HL-60 (cell line): ENCODE data around the gene MAPK1.
"Not testable (repeated sequence)": the region's sequence is repeated elsewhere in the genome, so short reads cannot be mapped to it uniquely, and the experiment has no call there.

ENCODE experiments used
- CTCF ChIP-seq: IDR thresholded peaks from one replicate; pipeline ENCODE4 v1.5.1; 2011; ENCODE audit warnings: low read length, control low read depth, inconsistent platforms; ENCODE audit not compliant: insufficient read depth
- POLR2AphosphoS5 ChIP-seq: IDR thresholded peaks from 2 replicates; pipeline ENCODE4 v1.6.1; 2012; ENCODE audit warnings: low read depth
- REST ChIP-seq: IDR thresholded peaks from 2 replicates; pipeline ENCODE4 v1.6.1; 2012; ENCODE audit warnings: low read depth; ENCODE audit not compliant: insufficient replicate concordance

GRCh38 chr22:21721195-21721852 is 146.1 kb downstream of the MAPK1 start:
- TF ChIP-seq POLR2AphosphoS5, CTCF, REST: not testable (repeated sequence)
